ENCODE data around the gene USP15. TPM values are rescaled to one million over a fixed set of nuclear protein-coding genes. Genes with fewer than 3 reads are reported as not detected.

Gene USP15
- total RNA-seq, 4 donors from 2014 or later: 55.8 to 90.8 (median 67.2) TPM

DNA sequence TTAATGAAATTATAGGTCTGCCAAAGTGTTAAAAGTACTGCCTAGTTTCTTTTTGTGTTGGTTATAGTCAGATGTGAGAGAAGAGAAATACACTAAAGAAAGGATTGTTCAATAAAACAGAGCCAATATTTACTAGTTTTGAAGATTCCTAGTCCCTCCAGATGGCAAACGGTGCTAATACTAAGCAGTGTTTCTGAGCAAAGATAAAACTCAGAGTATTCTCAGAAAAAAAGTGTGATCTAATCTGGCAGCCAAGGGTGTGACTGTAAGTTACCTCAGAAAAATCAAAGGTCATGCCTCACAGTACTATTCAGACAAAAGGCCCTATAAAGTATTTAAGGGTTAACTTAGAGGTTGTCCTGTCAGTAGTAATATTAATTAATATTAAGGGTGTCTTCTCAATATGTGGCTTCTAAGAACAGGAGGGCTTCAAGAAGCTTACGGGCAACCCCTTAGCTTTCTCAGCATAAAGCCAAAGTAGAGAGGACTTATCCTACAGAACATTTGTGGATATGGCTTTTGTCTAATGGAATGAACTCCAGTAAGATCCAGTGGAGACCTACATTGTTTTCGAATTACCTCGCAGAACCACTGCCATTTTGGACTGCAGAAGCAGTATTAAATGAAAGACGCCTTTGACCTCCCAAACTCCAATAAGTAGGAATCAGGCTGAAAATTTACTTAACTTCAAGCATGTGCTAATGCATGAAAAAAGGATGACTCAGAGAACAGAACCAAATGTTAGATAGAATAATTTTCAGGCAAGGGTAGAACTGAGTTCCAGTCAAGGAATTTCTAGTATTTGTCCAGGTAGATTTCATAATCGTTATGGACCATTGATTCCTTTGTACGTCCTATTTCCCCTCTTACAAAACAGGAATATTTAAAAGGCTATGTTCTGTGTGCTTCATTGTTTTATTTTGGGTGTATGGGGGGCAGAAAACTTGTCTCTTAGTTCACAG lies 46.6 kb downstream of the USP15 start:
- no peak for DNase-seq (ENCODE audit: low spot score in 2 of 2)
- intact Hi-C loops (cut with DNase I; ENCODE audit: low total_unique reads): no loop called here
- H3K4me3 ChIP-seq (ENCODE audit: low read depth, poor library complexity, severe bottlenecking): no peak overlapping the region
- TF ChIP-seq, protein P1, sequence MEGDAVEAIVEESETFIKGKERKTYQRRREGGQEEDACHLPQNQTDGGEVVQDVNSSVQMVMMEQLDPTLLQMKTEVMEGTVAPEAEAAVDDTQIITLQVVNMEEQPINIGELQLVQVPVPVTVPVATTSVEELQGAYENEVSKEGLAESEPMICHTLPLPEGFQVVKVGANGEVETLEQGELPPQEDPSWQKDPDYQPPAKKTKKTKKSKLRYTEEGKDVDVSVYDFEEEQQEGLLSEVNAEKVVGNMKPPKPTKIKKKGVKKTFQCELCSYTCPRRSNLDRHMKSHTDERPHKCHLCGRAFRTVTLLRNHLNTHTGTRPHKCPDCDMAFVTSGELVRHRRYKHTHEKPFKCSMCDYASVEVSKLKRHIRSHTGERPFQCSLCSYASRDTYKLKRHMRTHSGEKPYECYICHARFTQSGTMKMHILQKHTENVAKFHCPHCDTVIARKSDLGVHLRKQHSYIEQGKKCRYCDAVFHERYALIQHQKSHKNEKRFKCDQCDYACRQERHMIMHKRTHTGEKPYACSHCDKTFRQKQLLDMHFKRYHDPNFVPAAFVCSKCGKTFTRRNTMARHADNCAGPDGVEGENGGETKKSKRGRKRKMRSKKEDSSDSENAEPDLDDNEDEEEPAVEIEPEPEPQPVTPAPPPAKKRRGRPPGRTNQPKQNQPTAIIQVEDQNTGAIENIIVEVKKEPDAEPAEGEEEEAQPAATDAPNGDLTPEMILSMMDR (IDR thresholded peaks at IDR 0.05): no peak
- TF ChIP-seq POLR2A (IDR thresholded peaks at IDR 0.05): no peak
- 94 to 95% methylated on average over 7 of the region's 7 CpGs for WGBS, 2 donors

DNA sequence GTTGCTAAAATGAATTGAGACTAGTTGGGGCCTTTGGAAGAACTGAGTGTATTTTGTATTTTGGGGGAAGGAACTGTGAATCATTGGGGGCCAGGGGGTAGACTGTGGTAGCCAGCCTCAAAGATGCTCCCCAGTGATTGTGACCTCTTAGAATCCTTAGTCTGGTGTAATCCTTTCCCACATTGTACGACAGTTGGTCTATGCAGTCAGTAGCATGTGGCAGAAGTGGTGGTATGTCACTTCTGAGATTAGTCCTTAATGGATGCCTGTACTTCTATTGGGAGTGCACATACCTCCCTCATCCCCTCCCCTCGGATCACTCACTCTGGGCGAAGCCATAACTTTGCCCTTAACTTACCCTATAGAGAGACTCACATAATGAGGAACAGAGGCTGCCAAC lies 48.0 kb downstream of the USP15 start:
- TF ChIP-seq, protein P1 (IDR thresholded peaks at IDR 0.05): no peak
- no peak for TF ChIP-seq POLR2A (IDR thresholded peaks at IDR 0.05)
- H3K4me3 ChIP-seq (ENCODE audit: low read depth, poor library complexity, severe bottlenecking): no peak overlapping the region
- intact Hi-C loops (cut with DNase I; ENCODE audit: low total_unique reads): no loop called here
- no peak for DNase-seq (ENCODE audit: low spot score in 2 of 2)
- 81 to 95% methylated on average over 3 of the region's 3 CpGs for WGBS, 2 donors

DNA sequence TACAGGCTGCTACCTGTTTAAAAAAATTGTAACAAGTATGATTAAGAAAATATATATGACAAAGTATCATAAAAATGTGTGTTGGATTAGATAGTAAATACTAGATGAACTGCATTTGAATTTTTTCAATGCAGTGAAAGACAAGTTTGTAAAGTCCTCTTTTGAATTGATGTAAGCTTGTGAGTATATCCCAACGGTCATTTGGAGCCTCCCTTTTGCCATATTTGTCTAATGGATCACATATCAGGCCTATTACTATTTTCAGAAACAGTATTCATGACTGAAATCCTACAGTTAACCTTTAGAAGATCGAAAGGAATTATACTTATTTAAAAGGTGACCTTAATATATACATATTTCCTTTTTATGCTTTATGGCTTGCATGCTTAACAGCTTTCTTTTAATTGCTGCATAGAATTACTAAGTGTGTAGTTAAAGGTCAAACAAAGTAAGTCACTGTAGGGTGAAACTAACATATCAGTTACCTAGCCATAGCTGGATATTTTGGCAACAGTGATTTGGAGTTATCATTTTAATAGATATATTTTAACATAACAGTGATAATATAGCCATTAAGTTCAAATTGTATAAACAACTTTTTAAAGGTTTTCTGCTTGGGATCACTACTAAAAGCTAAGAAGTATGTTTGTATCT lies 53.6 kb downstream of the USP15 start:
- no peak for DNase-seq (ENCODE audit: low spot score in 2 of 2)
- intact Hi-C loops (cut with DNase I; ENCODE audit: low total_unique reads): no loop called here
- no peak overlapping the region for H3K4me3 ChIP-seq (ENCODE audit: low read depth, poor library complexity, severe bottlenecking)
- TF ChIP-seq, protein P1 (IDR thresholded peaks at IDR 0.05): no peak
- no peak for TF ChIP-seq POLR2A (IDR thresholded peaks at IDR 0.05)
- WGBS, 2 donors: 58 to 75% methylated on average over 2 of the region's 2 CpGs

DNA sequence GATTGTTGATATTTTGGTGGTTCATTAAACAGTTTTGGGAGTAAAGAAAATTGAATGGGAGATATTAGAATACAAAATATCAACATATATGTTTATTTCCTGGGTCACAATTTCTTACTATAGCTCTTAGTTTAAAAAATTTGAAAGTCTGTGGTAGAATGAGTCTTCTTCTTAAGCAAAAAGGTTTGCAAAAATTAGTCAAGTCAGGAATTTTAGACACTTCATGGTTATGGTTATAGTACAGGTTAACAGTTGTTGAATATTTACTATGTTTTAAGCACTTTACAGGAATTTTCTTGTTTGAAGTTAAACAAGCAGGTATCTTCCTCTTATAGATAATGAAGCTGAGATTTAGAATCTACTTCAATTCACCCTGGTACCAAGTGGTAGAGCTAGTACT lies 56.8 kb downstream of the USP15 start:
- intact Hi-C loops (cut with DNase I; ENCODE audit: low total_unique reads): no loop called here
- no peak for DNase-seq (ENCODE audit: low spot score in 2 of 2)
- no peak overlapping the region for H3K4me3 ChIP-seq (ENCODE audit: low read depth, poor library complexity, severe bottlenecking)
- no peak for TF ChIP-seq POLR2A (IDR thresholded peaks at IDR 0.05)

DNA sequence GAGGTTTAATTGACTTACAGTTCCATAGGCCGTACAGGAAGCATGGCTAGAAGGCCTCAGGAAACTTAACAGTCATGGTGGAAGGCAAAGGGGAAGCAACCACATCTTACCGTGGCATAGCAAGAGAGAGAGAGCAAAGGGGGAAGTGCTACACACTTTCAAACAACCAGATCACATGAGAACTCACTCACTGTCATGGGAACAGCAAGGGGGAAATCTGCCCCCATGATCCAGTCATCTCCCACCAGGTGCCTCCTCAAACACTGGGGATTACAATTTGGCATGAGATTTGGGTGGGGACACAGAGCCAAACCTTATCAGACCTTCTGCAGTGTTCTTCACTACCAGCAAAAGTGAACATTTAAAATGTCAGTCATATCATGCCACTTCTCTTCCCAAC lies 58.9 kb downstream of the USP15 start:
- H3K4me3 ChIP-seq (ENCODE audit: low read depth, poor library complexity, severe bottlenecking): no peak overlapping the region
- no peak for DNase-seq (ENCODE audit: low spot score in 2 of 2)
- WGBS, 2 donors: 91 to 97% methylated on average over 2 of the region's 2 CpGs
- TF ChIP-seq, protein P1 (IDR thresholded peaks at IDR 0.05): no peak
- no peak for TF ChIP-seq POLR2A (IDR thresholded peaks at IDR 0.05)
- intact Hi-C loops (cut with DNase I; ENCODE audit: low total_unique reads): no loop called here

DNA sequence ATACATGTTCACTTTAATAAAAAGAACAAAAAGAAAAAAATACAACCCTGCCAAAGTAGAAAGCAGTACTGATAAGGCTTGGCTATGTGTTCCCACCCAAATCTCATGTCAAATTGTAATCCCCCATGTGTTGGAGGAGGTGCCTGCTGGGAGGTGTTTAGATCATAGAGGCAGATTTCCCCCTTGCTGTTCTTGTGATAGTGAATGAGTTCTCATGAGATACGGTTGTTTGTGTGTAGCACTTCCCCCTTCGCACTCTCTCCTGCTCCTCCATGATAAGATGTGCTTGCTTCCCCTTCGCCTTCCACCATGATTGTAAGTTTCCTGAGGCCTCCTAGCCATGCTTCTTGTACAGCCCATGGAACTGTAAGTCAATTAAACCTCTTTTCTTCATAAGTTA lies 59.9 kb downstream of the USP15 start:
- 98% methylated on average over 3 of the region's 3 CpGs for WGBS, 2 donors
- H3K4me3 ChIP-seq (ENCODE audit: low read depth, poor library complexity, severe bottlenecking): no peak overlapping the region
- intact Hi-C loops (cut with DNase I; ENCODE audit: low total_unique reads): no loop called here
- DNase-seq (ENCODE audit: low spot score in 2 of 2): no peak
- TF ChIP-seq, protein P1 (IDR thresholded peaks at IDR 0.05): no peak
- TF ChIP-seq POLR2A (IDR thresholded peaks at IDR 0.05): no peak

Measured in lower leg skin (tissue), 4 donors.